SKM-1 treated with dmso at 0.1 percent for 144 hours (cell line): ENCODE data around the gene XCL1.
A peak's percentile ranks its signal among the peaks of the same experiment; 100 is the strongest.

Experiments used
- DNase-seq: peaks from one replicate; lab custom pipeline; 2025; ENCODE audit not compliant: unreplicated experiment; lab: John Stamatoyannopoulos, UW

Gene XCL1

GRCh38 chr1:168603501-168604110 is 27.2 kb downstream of the XCL1 start:
- DNase-seq: peak; percentile 63

GRCh38 chr1:168605443-168605842 is 29.0 kb downstream of the XCL1 start:
- no peak for DNase-seq

- DNase-seq: no peak
These were observed 29.7 kb downstream of the XCL1 start for GRCh38 chr1:168606096-168606495.

GRCh38 chr1:168607872-168608428 is 31.5 kb downstream of the XCL1 start:
- DNase-seq: no peak

- DNase-seq: no peak
These were observed 32.7 kb downstream of the XCL1 start for GRCh38 chr1:168608796-168609715.

- no peak for DNase-seq
These were observed 33.5 kb downstream of the XCL1 start for GRCh38 chr1:168609741-168610510.

- no peak for DNase-seq
These were observed 36.6 kb downstream of the XCL1 start for GRCh38 chr1:168613038-168613451.

GRCh38 chr1:168613691-168614231 is 37.4 kb downstream of the XCL1 start:
- no peak for DNase-seq

GRCh38 chr1:168614235-168614634 is 37.8 kb downstream of the XCL1 start:
- no peak for DNase-seq

GRCh38 chr1:168615965-168616364 is 39.6 kb downstream of the XCL1 start:
- DNase-seq: no peak

GRCh38 chr1:168617974-168618750 is 41.8 kb downstream of the XCL1 start:
- DNase-seq: no peak

GRCh38 chr1:168618886-168619285 is 42.5 kb downstream of the XCL1 start:
- DNase-seq: no peak

GRCh38 chr1:168621356-168621755 is 45.0 kb downstream of the XCL1 start:
- no peak for DNase-seq

GRCh38 chr1:168623003-168623828 is 46.8 kb downstream of the XCL1 start:
- no peak for DNase-seq

GRCh38 chr1:168623831-168624230 is 47.4 kb downstream of the XCL1 start:
- DNase-seq: no peak

GRCh38 chr1:168626326-168626725 is 49.9 kb downstream of the XCL1 start:
- DNase-seq: peak; percentile 42

- no peak for DNase-seq
These were observed 51.0 kb downstream of the XCL1 start for GRCh38 chr1:168627370-168627769.

GRCh38 chr1:168628807-168629206 is 52.4 kb downstream of the XCL1 start:
- no peak for DNase-seq

- no peak for DNase-seq
These were observed 53.1 kb downstream of the XCL1 start for GRCh38 chr1:168629466-168629865.
